Fibroblast of pulmonary artery (primary cell): Measurements from ENCODE around the gene OR2W3.

Experiments
- DNase-seq: peaks from one replicate; pipeline ENCODE4 v3.0.0-alpha.2; 2010; ENCODE audit warnings: low read depth
- H3K4me3 ChIP-seq: replicated peaks from 2 replicates; pipeline ENCODE4 v1.5.1; 2011; ENCODE audit warnings: low read depth, mild to moderate bottlenecking, control low read depth, low read length, moderate library complexity
- CTCF ChIP-seq: IDR thresholded peaks from 2 replicates; pipeline ENCODE4 v1.5.1; 2011; ENCODE audit warnings: mild to moderate bottlenecking, control low read depth, low read length, inconsistent platforms; ENCODE audit errors: missing control alignments

Gene OR2W3

GRCh38 chr1:247914941-247915662 is 19.7 kb downstream of the OR2W3 start:
- TF ChIP-seq CTCF = no peak
- H3K4me3 ChIP-seq = no peak overlapping the region
- DNase-seq = no peak

GRCh38 chr1:247919952-247920351 is 24.6 kb downstream of the OR2W3 start, which contains the start of gene OR2T8:
TSS of gene OR2T8 (plus strand) at chr1:247920252. CDS start at chr1:247921018, 766 bp downstream.
- DNase-seq = no peak
- no peak for TF ChIP-seq CTCF
- no peak within 1 kb of the TSS for H3K4me3 ChIP-seq

- no peak for DNase-seq
- no peak for TF ChIP-seq CTCF
- H3K4me3 ChIP-seq = no peak overlapping the region
These were observed 28.6 kb downstream of the OR2W3 start for GRCh38 chr1:247923941-247924340.

GRCh38 chr1:247924868-247925267 is 29.5 kb downstream of the OR2W3 start, which contains the start of gene OR2AJ1:
TSS of gene OR2AJ1 (plus strand) at chr1:247924889. CDS start at chr1:247933769, 8,880 bp downstream.
- no peak for DNase-seq
- no peak for TF ChIP-seq CTCF
- no peak within 1 kb of the TSS for H3K4me3 ChIP-seq

GRCh38 chr1:247933989-247934388 is 38.6 kb downstream of the OR2W3 start:
- TF ChIP-seq CTCF = no peak
- H3K4me3 ChIP-seq = no peak overlapping the region
- no peak for DNase-seq

GRCh38 chr1:247935781-247936180 is 40.4 kb downstream of the OR2W3 start:
- no peak for TF ChIP-seq CTCF
- H3K4me3 ChIP-seq = no peak overlapping the region
- no peak for DNase-seq

- H3K4me3 ChIP-seq = no peak overlapping the region
- no peak for DNase-seq
- no peak for TF ChIP-seq CTCF
These were observed 41.0 kb downstream of the OR2W3 start for GRCh38 chr1:247936415-247936814.
